Measurements from ENCODE around the gene KIAA0586.
"Not testable (repeated sequence)": the region's sequence is repeated elsewhere in the genome, so short reads cannot be mapped to it uniquely, and the experiment has no call there.

The KIAA0586 gene

GRCh38 chr14:58484176-58484575 lies 56.7 kb downstream of the KIAA0586 start:
- no peak for TF ChIP-seq CTCF (conservative IDR thresholded peaks at IDR 0.05)
- H3K27ac ChIP-seq = no peak overlapping the region

- H3K27ac ChIP-seq = no peak overlapping the region
- no peak for TF ChIP-seq CTCF (conservative IDR thresholded peaks at IDR 0.05)
Measured at GRCh38 chr14:58488550-58488949, 61.0 kb downstream of the KIAA0586 start.

GRCh38 chr14:58491593-58491992 lies 64.1 kb downstream of the KIAA0586 start:
- no peak for TF ChIP-seq CTCF (conservative IDR thresholded peaks at IDR 0.05)

GRCh38 chr14:58492044-58492443 lies 64.5 kb downstream of the KIAA0586 start:
- H3K27ac ChIP-seq = no peak overlapping the region
- TF ChIP-seq CTCF (conservative IDR thresholded peaks at IDR 0.05) = no peak

More at GRCh38 chr14:58491593-58491992, 64.1 kb downstream of the KIAA0586 start:
- no peak overlapping the region for H3K27ac ChIP-seq

- peak; percentile 92 for TF ChIP-seq CTCF (conservative IDR thresholded peaks at IDR 0.05)
- H3K27ac ChIP-seq = no peak overlapping the region
Measured at GRCh38 chr14:58501214-58501816, 73.8 kb downstream of the KIAA0586 start.

GRCh38 chr14:58513272-58513671 lies 85.8 kb downstream of the KIAA0586 start:
- no peak for TF ChIP-seq CTCF (conservative IDR thresholded peaks at IDR 0.05)
- H3K27ac ChIP-seq = no peak overlapping the region

GRCh38 chr14:58517592-58517991 lies 90.1 kb downstream of the KIAA0586 start:
- no peak for TF ChIP-seq CTCF (conservative IDR thresholded peaks at IDR 0.05)
- H3K27ac ChIP-seq = no peak overlapping the region

- H3K27ac ChIP-seq = not testable (repeated sequence)
Measured at GRCh38 chr14:58525691-58526090, 98.2 kb downstream of the KIAA0586 start.

Data from VCaP (cell line).